GM12878 (cell line): ENCODE data around the gene ITIH6. TPM values are rescaled to one million over a fixed set of nuclear protein-coding genes. Genes with fewer than 3 reads are reported as not detected.

Experiments used
- ATAC-seq: fragments of 200-7000 bp; cut with Tn5 transposase; 3 replicates; pipeline ENCODE4 v1.9.1; 2020; ENCODE audit warnings: mild to moderate bottlenecking, moderate library complexity
- BruUV-seq: library from RNA; stranded (reverse); fragments of 400-500 nt; replicated peaks from 2 replicates; lab custom pipeline; 2021; lab: Mats Ljungman, UMichigan
- CTCF ChIA-PET: fragments of 300-600 bp; sonication (Branson Sonifier 250); formaldehyde crosslinking; extraction: SDS; loops from one replicate; lab custom pipeline; 2021; ENCODE audit warnings: inconsistent platforms; lab: Yijun Ruan, JAX
- POLR2A ChIA-PET: fragments of 350-600 bp; formaldehyde crosslinking; extraction: SDS; loops from one replicate; lab custom pipeline; 2021; ENCODE audit warnings: inconsistent platforms; lab: Charles Lee
- RAD21 ChIA-PET: fragments of 300-600 bp; sonication (Branson Sonifier 250); formaldehyde crosslinking; loops from one replicate; lab custom pipeline; 2023; ENCODE audit warnings: antibody characterized with exemption; ENCODE audit not compliant: unreplicated experiment; lab: Charles Lee
- SMC1A ChIA-PET: fragments of 300-600 bp; sonication (Branson Sonifier 250); formaldehyde crosslinking; loops from one replicate; lab custom pipeline; 2023; ENCODE audit not compliant: unreplicated experiment, uncharacterized antibody; lab: Charles Lee
- DNase-seq: peaks from one replicate; pipeline ENCODE4 v3.0.0-alpha.2; 2011; ENCODE audit warnings: low read depth, low spot score
- FAIRE-seq: peaks from 3 replicates; lab custom pipeline; 2011; peaks lifted over from hg19 to GRCh38; lab: Jason Lieb, UNC
- H2AFZ ChIP-seq: 2 replicates; pipeline ENCODE4 v1.6.0; 2011; ENCODE audit warnings: low read depth, low read length, control low read depth; ENCODE audit not compliant: control insufficient read depth
- H3K27ac ChIP-seq: 2 replicates; pipeline ENCODE4 v1.5.1; 2011; ENCODE audit warnings: control low read depth; ENCODE audit not compliant: control insufficient read depth, insufficient read depth
- H3K27me3 ChIP-seq, 2 experiments: replicated peaks in 1 of 2; 2 replicates each; pipeline versions ENCODE4 v1.6.0 to v1.6.1; 2011; ENCODE audit warnings: low read length in 1 of 2; ENCODE audit not compliant: control insufficient read depth in 2 of 2, insufficient read depth in 2 of 2
- H3K36me3 ChIP-seq, 2 experiments: 2 replicates each; pipeline ENCODE4 v1.5.1; 2011; ENCODE audit warnings: low read length in 1 of 2; ENCODE audit not compliant: control insufficient read depth in 2 of 2, insufficient read depth in 2 of 2
- H3K4me1 ChIP-seq: 2 replicates; pipeline ENCODE4 v1.6.1; 2011; ENCODE audit warnings: mild to moderate bottlenecking, low read length, moderate library complexity, mixed read lengths; ENCODE audit not compliant: control insufficient read depth, insufficient read depth
- H3K4me2 ChIP-seq: 2 replicates; pipeline ENCODE4 v1.6.0; 2011; ENCODE audit warnings: control low read depth; ENCODE audit not compliant: control insufficient read depth, insufficient read depth
- H3K4me3 ChIP-seq: fragments of 200-600 bp; sonication (generic); 2 replicates; pipeline ENCODE4 v1.5.1; 2016
- H3K79me2 ChIP-seq: 2 replicates; pipeline ENCODE4 v1.6.0; 2011; ENCODE audit warnings: low read length; ENCODE audit not compliant: control insufficient read depth, insufficient read depth
- H3K9ac ChIP-seq: 2 replicates; pipeline ENCODE4 v1.8.0; 2011; ENCODE audit warnings: low read length, control low read depth, mixed read lengths; ENCODE audit not compliant: control insufficient read depth, insufficient read depth
- H3K9me3 ChIP-seq: replicated peaks from 3 replicates; pipeline ENCODE4 v1.5.1; 2011; ENCODE audit warnings: mild to moderate bottlenecking, low read length; ENCODE audit not compliant: control insufficient read depth, insufficient read depth
- H4K20me1 ChIP-seq: 2 replicates; pipeline ENCODE4 v1.6.0; 2011; ENCODE audit not compliant: control insufficient read depth, insufficient read depth
- E2F8 ChIP-seq: fragments of 450-650 bp; IDR thresholded peaks from 2 replicates; pipeline ENCODE4 v1.6.1; 2018; ENCODE audit warnings: mild to moderate bottlenecking, low read depth, moderate library complexity; ENCODE audit not compliant: partially characterized antibody
- EZH2 ChIP-seq: IDR thresholded peaks from 2 replicates; pipeline ENCODE4 v1.6.1; 2012; ENCODE audit warnings: low read depth, mild to moderate bottlenecking, control low read depth, inconsistent platforms, low read length, borderline replicate concordance; ENCODE audit not compliant: control insufficient read depth
- FOXM1 ChIP-seq: IDR thresholded peaks from 2 replicates; pipeline ENCODE4 v1.6.1; 2012; ENCODE audit warnings: low read depth, mild to moderate bottlenecking, inconsistent platforms, low read length, moderate library complexity
- IKZF1 ChIP-seq: fragments of 450-650 bp; conservative IDR thresholded peaks from 2 replicates; pipeline ENCODE4 v1.6.1; 2017; ENCODE audit warnings: antibody characterized with exemption, mild to moderate bottlenecking
- KAT2A ChIP-seq: conservative IDR thresholded peaks from 2 replicates; pipeline ENCODE4 v1.6.1; 2011; ENCODE audit warnings: low read depth, low read length; ENCODE audit not compliant: control insufficient read depth
- NR2C2 ChIP-seq: IDR thresholded peaks from 2 replicates; pipeline ENCODE4 v1.6.1; 2011; ENCODE audit warnings: borderline replicate concordance, low read depth; ENCODE audit not compliant: control insufficient read depth, insufficient read length
- POLR2AphosphoS2 ChIP-seq: IDR thresholded peaks from 2 replicates; pipeline ENCODE4 v1.6.1; 2011; ENCODE audit warnings: low read depth, mild to moderate bottlenecking, low read length, improper control_type of control experiment, moderate library complexity
- PRDM15 ChIP-seq: fragments of 450-650 bp; formaldehyde crosslinking; IDR thresholded peaks from 2 replicates; pipeline ENCODE4 v1.4.0; 2020; ENCODE audit warnings: mild to moderate bottlenecking, moderate library complexity
- SIN3A ChIP-seq: IDR thresholded peaks from 2 replicates; pipeline ENCODE4 v1.6.1; 2012; ENCODE audit warnings: low read depth, low read length, improper control_type of control experiment
- SMAD5 ChIP-seq: IDR thresholded peaks from 2 replicates; pipeline ENCODE4 v1.6.1; 2016; ENCODE audit warnings: antibody characterized with exemption, low read depth
- TAF1 ChIP-seq: IDR thresholded peaks from 2 replicates; pipeline ENCODE4 v1.6.1; 2011; ENCODE audit warnings: mild to moderate bottlenecking, low read depth, low read length, borderline replicate concordance
- ZBED1 ChIP-seq: IDR thresholded peaks from 2 replicates; pipeline ENCODE4 v1.6.1; 2016; ENCODE audit warnings: borderline replicate concordance
- ZNF207 ChIP-seq: fragments of 450-650 bp; IDR thresholded peaks from 2 replicates; pipeline ENCODE4 v1.6.1; 2014; ENCODE audit warnings: antibody characterized with exemption, mild to moderate bottlenecking, borderline replicate concordance
- ZNF217 ChIP-seq: fragments of 450-650 bp; IDR thresholded peaks from 2 replicates; pipeline ENCODE4 v1.6.1; 2017; ENCODE audit warnings: antibody characterized with exemption, mild to moderate bottlenecking
- ZNF274 ChIP-seq: IDR thresholded peaks from one replicate; pipeline ENCODE4 v1.8.0; 2011; ENCODE audit not compliant: insufficient read length, insufficient read depth
- WGBS: methylation state at CpG from one replicate; pipeline ENCODE4 v1.1.6; 2016; ENCODE audit warnings: low lambda C conversion rate; ENCODE audit not compliant: insufficient replicate concordance, insufficient coverage; ENCODE audit errors: missing lambda C conversion rate; 5-methylcytosine and 5-hydroxymethylcytosine counted together
- in situ Hi-C: fragments of 300-500 bp; cut with MboI; formaldehyde crosslinking; loops from 9 replicates; pipeline ENCODE4 v1.14.3; 2018; ENCODE audit warnings: mixed read lengths
- intact Hi-C: fragments of 100-400 bp; cut with micrococcal nuclease; formaldehyde crosslinking; loops from one replicate; pipeline ENCODE4 v1.14.2; 2022; ENCODE audit not compliant: unreplicated experiment
- polyA plus RNA-seq, 11 experiments: library from polyadenylated mRNA; depleted of rRNA in 4 of 11; unstranded in 6 of 11; stranded (reverse) in 5 of 11; fragments of >200 nt; fragmentation: Nextera tagmentation in 4 of 11; fragmentation: Illumina TruSeq in 1 of 11; extraction: Ambion mirVana in 4 of 11; extraction: Trizol in 1 of 11; gene quantifications; 1 replicate in 1 of 11; 2 replicates in 10 of 11; pipeline versions ENCODE4 v1.2.1 to v1.2.3, GENCODE V29; 2011 to 2016; ENCODE audit warnings: inconsistent platforms in 2 of 11, missing spikeins in 2 of 11, low read depth in 1 of 11
- total RNA-seq, 4 experiments: library from RNA; depleted of rRNA in 3 of 4; stranded (reverse); fragments of >200 nt in 3 of 4; fragmentation: Illumina TruSeq in 1 of 4; extraction: Trizol in 1 of 4; gene quantifications; 2 replicates each; pipeline versions ENCODE4 v1.2.1 to v1.2.3, GENCODE V29; 2013 to 2021
- TF ChIP-seq, protein P1 (sequence below): fragments of 450-650 bp; formaldehyde crosslinking; IDR thresholded peaks from 2 replicates; pipeline ENCODE4 v1.5.0; 2022; ENCODE audit warnings: mild to moderate bottlenecking, missing genetic modification characterization

ITIH6 gene
- total and polyA plus RNA-seq, 10 of the 15 experiments (the other 5 are each of a cell fraction or from before 2014, with no cell fraction given) = not detected

GRCh38 chrX:54794795-54795194 lies 3.3 kb downstream of the ITIH6 start:
- H3K4me3 ChIP-seq = no peak overlapping the region
- H3K4me2 ChIP-seq = no peak overlapping the region
- in situ Hi-C loops = no loop called here
- no peak for TF ChIP-seq IKZF1
- no peak for TF ChIP-seq ZNF207
- no peak for TF ChIP-seq E2F8
- TF ChIP-seq NR2C2 = no peak
- no peak for TF ChIP-seq PRDM15 (CRISPR knock-in tag)
- no peak for TF ChIP-seq SMAD5
- no peak for TF ChIP-seq EZH2
- TF ChIP-seq, protein P1, sequence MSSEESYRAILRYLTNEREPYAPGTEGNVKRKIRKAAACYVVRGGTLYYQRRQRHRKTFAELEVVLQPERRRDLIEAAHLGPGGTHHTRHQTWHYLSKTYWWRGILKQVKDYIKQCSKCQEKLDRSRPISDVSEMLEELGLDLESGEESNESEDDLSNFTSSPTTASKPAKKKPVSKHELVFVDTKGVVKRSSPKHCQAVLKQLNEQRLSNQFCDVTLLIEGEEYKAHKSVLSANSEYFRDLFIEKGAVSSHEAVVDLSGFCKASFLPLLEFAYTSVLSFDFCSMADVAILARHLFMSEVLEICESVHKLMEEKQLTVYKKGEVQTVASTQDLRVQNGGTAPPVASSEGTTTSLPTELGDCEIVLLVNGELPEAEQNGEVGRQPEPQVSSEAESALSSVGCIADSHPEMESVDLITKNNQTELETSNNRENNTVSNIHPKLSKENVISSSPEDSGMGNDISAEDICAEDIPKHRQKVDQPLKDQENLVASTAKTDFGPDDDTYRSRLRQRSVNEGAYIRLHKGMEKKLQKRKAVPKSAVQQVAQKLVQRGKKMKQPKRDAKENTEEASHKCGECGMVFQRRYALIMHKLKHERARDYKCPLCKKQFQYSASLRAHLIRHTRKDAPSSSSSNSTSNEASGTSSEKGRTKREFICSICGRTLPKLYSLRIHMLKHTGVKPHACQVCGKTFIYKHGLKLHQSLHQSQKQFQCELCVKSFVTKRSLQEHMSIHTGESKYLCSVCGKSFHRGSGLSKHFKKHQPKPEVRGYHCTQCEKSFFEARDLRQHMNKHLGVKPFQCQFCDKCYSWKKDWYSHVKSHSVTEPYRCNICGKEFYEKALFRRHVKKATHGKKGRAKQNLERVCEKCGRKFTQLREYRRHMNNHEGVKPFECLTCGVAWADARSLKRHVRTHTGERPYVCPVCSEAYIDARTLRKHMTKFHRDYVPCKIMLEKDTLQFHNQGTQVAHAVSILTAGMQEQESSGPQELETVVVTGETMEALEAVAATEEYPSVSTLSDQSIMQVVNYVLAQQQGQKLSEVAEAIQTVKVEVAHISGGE (CRISPR knock-in tag) = no peak
- TF ChIP-seq FOXM1 = no peak
- no peak for TF ChIP-seq TAF1
- no peak for TF ChIP-seq ZNF274
- no peak for TF ChIP-seq SIN3A
- TF ChIP-seq KAT2A = no peak
- no peak for TF ChIP-seq POLR2AphosphoS2
- no peak for TF ChIP-seq ZNF217
- TF ChIP-seq ZBED1 = no peak

More at GRCh38 chrX:54794795-54795194, 3.3 kb downstream of the ITIH6 start:
- ChIA-PET CTCF (no interaction called here), POLR2A (no interaction called here), SMC1A (no interaction called here), RAD21 (no interaction called here)
- H3K27ac ChIP-seq = no peak overlapping the region
- no peak overlapping the region for H2AFZ ChIP-seq
- no TSS peak for BruUV-seq
- no peaks in the 10 kb centered on the region for H3K9me3 ChIP-seq
- intact Hi-C loops = no loop called here
- H3K36me3 ChIP-seq = no peaks in the 10 kb centered on the region
- no peak for FAIRE-seq
- H3K4me1 ChIP-seq = no peaks in the 10 kb centered on the region
- H3K27me3 ChIP-seq = no peaks in the 10 kb centered on the region
- ATAC-seq = no peak
- H3K79me2 ChIP-seq = no peaks in the 10 kb centered on the region
- no peak overlapping the region for H3K9ac ChIP-seq
- DNase-seq = no peak
- H4K20me1 ChIP-seq = no peaks in the 10 kb centered on the region
- WGBS = 30% methylated on average over 4 of the region's 4 CpGs
